ENCODE results near the gene FAM240A. TPM values are rescaled to one million over a fixed set of nuclear protein-coding genes. Genes with fewer than 3 reads are reported as not detected.

FAM240A gene
- total RNA-seq, 1 experiment from 2014 or later = not detected

DNA sequence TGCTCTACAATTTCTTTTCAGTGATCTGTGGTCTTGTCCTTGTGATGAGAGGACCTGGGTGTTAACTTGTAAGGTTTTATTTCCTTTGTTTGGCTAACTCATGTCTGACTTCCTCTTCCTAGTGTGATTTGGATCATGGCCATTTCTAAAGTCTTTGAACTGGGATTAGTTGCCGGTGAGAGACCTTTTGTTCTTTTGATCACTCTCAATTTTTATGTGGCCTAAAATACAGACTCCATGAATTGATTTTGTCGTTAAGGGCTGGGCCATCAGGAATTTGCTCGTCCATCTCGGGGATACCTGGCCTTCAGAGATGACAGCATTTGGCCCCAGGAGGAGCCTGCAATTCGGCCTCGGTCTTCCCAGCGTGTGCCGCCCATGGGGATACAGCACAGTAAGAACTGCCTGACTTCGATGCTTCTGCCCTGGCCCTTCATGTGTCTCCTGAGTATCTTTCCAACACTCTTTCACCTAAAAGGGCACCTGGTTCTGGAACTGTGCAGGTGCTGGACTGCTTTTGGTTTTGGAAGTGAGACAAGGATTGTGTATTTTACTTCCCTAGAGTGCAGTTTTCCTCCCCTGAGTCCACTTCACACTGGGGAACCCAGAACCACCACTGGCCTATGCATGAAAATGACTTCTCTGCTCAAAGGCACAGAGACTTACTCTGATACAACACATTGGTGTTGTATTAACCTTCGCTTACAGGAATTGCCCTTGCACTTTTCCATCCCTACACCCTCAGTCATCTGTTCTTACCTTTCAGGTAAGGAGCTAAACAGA, 33.2 kb upstream of the FAM240A start:
- DNase-seq (ENCODE audit: low read depth, low spot score) (no peak), ATAC-seq (peak; percentile 32)
- CTCF ChIA-PET = no interaction called here

GRCh38 chr3:46579756-46580286, 32.5 kb upstream of the FAM240A start:
- Histone ChIP-seq H2AFZ (ENCODE audit: low read depth, low read length, poor library complexity, severe bottlenecking) (no peak overlapping the region), H3K27me3 (ENCODE audit: insufficient read depth, low read length) (no peaks in the 10 kb centered on the region), H4K20me1 (ENCODE audit: insufficient read depth) (no peaks in the 10 kb centered on the region), H3K4me2 (ENCODE audit: low read length) (no peak overlapping the region), H3K27ac (ENCODE audit: low read depth, low read length) (no peak overlapping the region), H3K9me3 (ENCODE audit: control insufficient read depth in 1 of 2, insufficient read depth in 1 of 2, low read depth in 1 of 2, low read length in 2 of 2) (no peaks in the 10 kb centered on the region), H3K4me1 (ENCODE audit: control insufficient read depth in 1 of 2, insufficient read depth in 2 of 2, low read length in 2 of 2) (peaks cover 2 to 8% of the 10 kb centered on the region in 2 experiments; a peak in 2 of 4 replicates), H3K36me3 (ENCODE audit: control insufficient read depth in 1 of 2, insufficient read depth in 2 of 2, low read length in 2 of 2) (no peaks in the 10 kb centered on the region), H3K9me2 (ENCODE audit: insufficient read depth) (no peaks in the 10 kb centered on the region), H3K4me3 (replicated peaks in 1 of 2; ENCODE audit: low read depth in 1 of 2, low read length in 2 of 2) (no peak overlapping the region), H3K9ac (ENCODE audit: low read length) (no peak overlapping the region), H3K79me2 (ENCODE audit: insufficient read depth, low read length) (no peaks in the 10 kb centered on the region)
- no peak for DNase-seq (ENCODE audit: low read depth, low spot score)
- intact Hi-C loops (cut with micrococcal nuclease) = no loop called here
- ChIA-PET RAD21 (ENCODE audit: low non-redundant PET in 1 of 2, low total read pairs in 2 of 2, uncharacterized antibody in 2 of 2, unreplicated experiment in 2 of 2) (no interaction called here), CTCF (no interaction called here), POLR2A (no interaction called here)
- ATAC-seq = no peak
- no peak for TF ChIP-seq YY1 (IDR thresholded peaks at IDR 0.05; ENCODE audit: extremely low read depth, insufficient replicate concordance, low read depth, low read length)
- no peak for TF ChIP-seq ZBTB33 (IDR thresholded peaks at IDR 0.05; ENCODE audit: extremely low read depth, insufficient replicate concordance, low read length)
- TF ChIP-seq SP1 (IDR thresholded peaks at IDR 0.05; ENCODE audit: low read depth) = no peak
- TF ChIP-seq FOSL1 (IDR thresholded peaks at IDR 0.05; ENCODE audit: low read depth) = no peak
- BruUV-seq (replicated peaks) = no TSS peak

More for the DNA sequence above, 33.2 kb upstream of the FAM240A start:
- Histone ChIP-seq H3K9ac (ENCODE audit: low read length) (no peak overlapping the region), H3K36me3 (ENCODE audit: control insufficient read depth in 1 of 2, insufficient read depth in 2 of 2, low read length in 2 of 2) (no peaks in the 10 kb centered on the region), H3K9me2 (ENCODE audit: insufficient read depth) (no peaks in the 10 kb centered on the region), H3K79me2 (ENCODE audit: insufficient read depth, low read length) (no peaks in the 10 kb centered on the region), H3K4me3 (replicated peaks in 1 of 2; ENCODE audit: low read depth in 1 of 2, low read length in 2 of 2) (no peak overlapping the region), H3K4me1 (ENCODE audit: control insufficient read depth in 1 of 2, insufficient read depth in 2 of 2, low read length in 2 of 2) (peaks cover 2 to 8% of the 10 kb centered on the region in 2 experiments; a peak in 2 of 4 replicates), H3K4me2 (ENCODE audit: low read length) (peak overlapping the region; percentile 25; the same call in 1 of the 2 replicates), H3K27ac (ENCODE audit: low read depth, low read length) (no peak overlapping the region), H3K9me3 (ENCODE audit: control insufficient read depth in 1 of 2, insufficient read depth in 1 of 2, low read depth in 1 of 2, low read length in 2 of 2) (no peaks in the 10 kb centered on the region), H3K27me3 (ENCODE audit: insufficient read depth, low read length) (no peaks in the 10 kb centered on the region), H2AFZ (ENCODE audit: low read depth, low read length, poor library complexity, severe bottlenecking) (peak overlapping the region; percentile 88), H4K20me1 (ENCODE audit: insufficient read depth) (no peaks in the 10 kb centered on the region)
- intact Hi-C loops (cut with micrococcal nuclease) = no loop called here
- POLR2A ChIA-PET = no interaction called here
- RAD21 ChIA-PET (ENCODE audit: low non-redundant PET in 1 of 2, low total read pairs in 2 of 2, uncharacterized antibody in 2 of 2, unreplicated experiment in 2 of 2) = no interaction called here
- TF ChIP-seq SIN3A (IDR thresholded peaks at IDR 0.05; ENCODE audit: low read depth) (no peak), RAD21 (IDR thresholded peaks at IDR 0.05; ENCODE audit: low read depth) (no peak), YY1 (IDR thresholded peaks at IDR 0.05; ENCODE audit: extremely low read depth, insufficient replicate concordance, low read depth, low read length) (no peak), TCF7L2 (IDR thresholded peaks at IDR 0.05; ENCODE audit: borderline replicate concordance, extremely low read depth, insufficient read depth, insufficient read length) (peak; percentile 84), EGR1 (IDR thresholded peaks at IDR 0.05; ENCODE audit: low read depth) (no peak)
- no TSS peak for BruUV-seq (replicated peaks)
